Measurements from ENCODE around the gene DAB2.

DNA sequence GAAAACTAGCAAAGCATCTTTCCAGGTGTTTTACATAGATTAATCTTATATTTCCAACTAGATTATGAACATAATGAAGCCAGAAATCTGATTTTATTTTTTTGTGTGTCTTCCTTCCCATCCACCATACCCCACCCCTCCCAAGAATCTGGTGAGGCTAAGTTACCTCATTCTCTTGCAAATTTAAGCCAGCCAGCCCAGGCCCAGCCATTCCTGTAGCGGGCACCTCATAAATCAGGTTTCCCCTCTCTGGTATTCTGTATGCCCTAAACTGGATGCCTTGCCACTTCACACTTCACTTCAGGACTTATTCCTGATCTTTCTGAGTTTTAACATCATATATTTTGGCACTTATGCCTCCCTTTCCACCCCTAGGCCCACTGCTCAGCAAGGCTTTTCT lies 82.3 kb downstream of the DAB2 start:
- TF ChIP-seq, protein P1, sequence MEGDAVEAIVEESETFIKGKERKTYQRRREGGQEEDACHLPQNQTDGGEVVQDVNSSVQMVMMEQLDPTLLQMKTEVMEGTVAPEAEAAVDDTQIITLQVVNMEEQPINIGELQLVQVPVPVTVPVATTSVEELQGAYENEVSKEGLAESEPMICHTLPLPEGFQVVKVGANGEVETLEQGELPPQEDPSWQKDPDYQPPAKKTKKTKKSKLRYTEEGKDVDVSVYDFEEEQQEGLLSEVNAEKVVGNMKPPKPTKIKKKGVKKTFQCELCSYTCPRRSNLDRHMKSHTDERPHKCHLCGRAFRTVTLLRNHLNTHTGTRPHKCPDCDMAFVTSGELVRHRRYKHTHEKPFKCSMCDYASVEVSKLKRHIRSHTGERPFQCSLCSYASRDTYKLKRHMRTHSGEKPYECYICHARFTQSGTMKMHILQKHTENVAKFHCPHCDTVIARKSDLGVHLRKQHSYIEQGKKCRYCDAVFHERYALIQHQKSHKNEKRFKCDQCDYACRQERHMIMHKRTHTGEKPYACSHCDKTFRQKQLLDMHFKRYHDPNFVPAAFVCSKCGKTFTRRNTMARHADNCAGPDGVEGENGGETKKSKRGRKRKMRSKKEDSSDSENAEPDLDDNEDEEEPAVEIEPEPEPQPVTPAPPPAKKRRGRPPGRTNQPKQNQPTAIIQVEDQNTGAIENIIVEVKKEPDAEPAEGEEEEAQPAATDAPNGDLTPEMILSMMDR (IDR thresholded peaks at IDR 0.05 in 4 of 5, conservative IDR thresholded peaks at IDR 0.05 in 1 of 5): no peak
- TF ChIP-seq POLR2A (IDR thresholded peaks at IDR 0.05): no peak

Measured in gastrocnemius medialis (tissue), 4 donors.